ENCODE results near the gene CARD19.

CARD19 gene

GRCh38 chr9:93134740-93135444, 38.9 kb downstream of the CARD19 start:
- DNase-seq: no peak

- peak; percentile 51 for DNase-seq
Observed at GRCh38 chr9:93136011-93136440, 40.0 kb downstream of the CARD19 start.

GRCh38 chr9:93137362-93137761, 41.3 kb downstream of the CARD19 start:
- no peak for DNase-seq

GRCh38 chr9:93138171-93138764, 42.3 kb downstream of the CARD19 start:
- DNase-seq: no peak

GRCh38 chr9:93139365-93140182, 43.6 kb downstream of the CARD19 start:
- DNase-seq: no peak

GRCh38 chr9:93141771-93142483, 45.9 kb downstream of the CARD19 start:
- DNase-seq: no peak

GRCh38 chr9:93143830-93144530, 48.0 kb downstream of the CARD19 start:
- peak; percentile 73 for DNase-seq

- DNase-seq: peak; percentile 65
Observed at GRCh38 chr9:93146696-93147095, 50.7 kb downstream of the CARD19 start.

GRCh38 chr9:93147632-93148031, 51.6 kb downstream of the CARD19 start:
- DNase-seq: no peak

- no peak for DNase-seq
Observed at GRCh38 chr9:93148721-93149120, 52.7 kb downstream of the CARD19 start.

GRCh38 chr9:93149361-93149760, 53.3 kb downstream of the CARD19 start:
- no peak for DNase-seq

- DNase-seq: no peak
Observed at GRCh38 chr9:93151097-93151784, 55.2 kb downstream of the CARD19 start.

- peak; percentile 73 for DNase-seq
Observed at GRCh38 chr9:93154293-93154903, 58.4 kb downstream of the CARD19 start.

- peak; percentile 52 for DNase-seq
Observed at GRCh38 chr9:93155716-93156474, 59.9 kb downstream of the CARD19 start.

GRCh38 chr9:93156475-93157008, 60.5 kb downstream of the CARD19 start:
- DNase-seq: peak; percentile 80

GRCh38 chr9:93159601-93160471, 63.8 kb downstream of the CARD19 start:
- peak; percentile 92 for DNase-seq

- no peak for DNase-seq
Observed at GRCh38 chr9:93161786-93162562, 66.0 kb downstream of the CARD19 start.

All from activated CD8-positive, alpha-beta memory T cell treated with anti-CD3 and anti-CD28 coated beads, Interleukin-2, amount 50 U/mL, for 48 hours (primary cell).